ENCODE measurements around the gene VWA3B.

The VWA3B gene

DNA sequence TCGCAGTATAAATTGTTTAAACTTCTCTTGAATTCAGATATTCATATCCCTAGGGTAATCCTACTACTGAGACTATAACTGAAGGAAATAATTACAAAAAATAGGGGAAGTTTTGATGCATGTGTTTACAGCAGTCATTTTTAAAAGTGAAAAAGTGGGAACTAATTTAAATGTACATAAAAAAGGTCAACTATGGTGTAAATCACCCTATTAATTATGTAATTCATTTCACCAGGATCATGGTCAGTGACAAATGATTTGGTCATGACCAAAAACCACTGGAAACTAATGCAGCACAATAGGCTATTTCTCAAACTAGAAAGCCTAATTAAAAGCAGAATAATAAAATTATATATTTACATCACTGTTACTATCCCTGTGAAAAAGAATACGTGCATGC, 254.3 kb downstream of the VWA3B start:
- no peak for DNase-seq (ENCODE audit: low read depth)

GRCh38 chr2:98343285-98343684, 256.3 kb downstream of the VWA3B start:
- DNase-seq (ENCODE audit: low read depth): no peak

- DNase-seq (ENCODE audit: low read depth): no peak
Observed at GRCh38 chr2:98346311-98347236, 259.6 kb downstream of the VWA3B start, which contains the start of gene CNGA3. TSS of gene CNGA3 (plus strand) at chr2:98346456. CDS start at chr2:98369976, 23,520 bp downstream.

DNA sequence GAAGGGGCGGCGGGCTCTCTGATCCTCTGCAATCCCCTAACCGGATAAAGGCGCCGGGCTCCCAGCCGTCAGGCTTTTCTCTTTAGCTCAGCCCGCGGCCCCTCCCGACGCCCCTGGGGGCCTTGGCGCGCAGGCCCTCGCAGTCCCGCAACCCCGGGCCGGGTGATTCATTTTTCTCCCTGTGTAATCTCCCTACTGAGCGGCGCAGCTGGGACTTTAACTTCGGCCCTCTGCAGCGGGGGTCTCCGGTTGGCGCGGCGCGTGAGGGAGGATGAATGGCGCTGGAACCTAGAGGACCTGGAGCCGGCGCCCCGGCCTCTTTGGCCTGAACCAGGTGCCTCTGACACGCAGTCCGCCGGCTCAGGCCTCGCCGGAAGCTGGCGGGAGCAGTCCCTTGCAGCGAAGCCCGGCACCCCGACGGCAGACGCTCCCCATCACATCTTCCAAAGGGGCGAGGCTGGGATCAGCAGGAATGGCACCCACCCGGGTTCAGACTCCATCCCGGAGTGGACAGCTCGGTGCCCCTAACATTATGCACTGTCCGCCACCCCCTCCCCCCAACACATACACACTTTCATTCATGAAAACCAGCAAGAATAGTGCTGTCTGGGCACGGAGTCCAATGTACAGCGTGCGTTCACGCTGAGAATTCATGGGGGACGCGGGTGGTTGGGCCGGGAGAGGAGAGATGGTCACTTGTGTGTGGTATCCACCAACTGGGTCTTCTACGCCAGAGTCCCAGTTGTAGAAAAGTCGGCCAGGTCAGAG, 260.5 kb downstream of the VWA3B start:
- no peak for DNase-seq (ENCODE audit: low read depth)

DNA sequence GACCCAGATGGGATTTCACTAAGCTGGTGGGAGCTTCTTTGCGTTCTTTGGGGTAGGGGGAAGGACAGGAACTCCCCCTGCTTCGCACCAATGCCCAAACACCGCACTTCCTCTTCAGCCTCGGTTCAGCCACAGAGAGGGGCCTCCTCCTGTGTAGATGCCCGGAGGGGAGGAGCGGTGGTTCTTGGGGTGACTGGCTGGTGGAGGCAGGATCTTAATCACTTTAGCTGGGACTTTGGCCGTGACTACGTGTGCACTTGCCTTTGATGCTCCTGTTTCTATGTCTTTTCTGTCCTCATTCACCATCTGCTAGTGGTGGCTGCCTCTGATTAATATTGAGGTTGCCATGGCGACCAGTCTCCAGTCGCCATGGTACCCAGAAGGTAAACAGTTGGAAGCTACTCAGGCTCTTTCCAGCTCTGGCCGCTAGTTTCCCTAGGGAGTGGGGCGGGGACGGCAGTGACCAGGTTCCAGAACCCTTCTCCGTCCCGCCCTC, 261.1 kb downstream of the VWA3B start:
- DNase-seq (ENCODE audit: low read depth): no peak

DNA sequence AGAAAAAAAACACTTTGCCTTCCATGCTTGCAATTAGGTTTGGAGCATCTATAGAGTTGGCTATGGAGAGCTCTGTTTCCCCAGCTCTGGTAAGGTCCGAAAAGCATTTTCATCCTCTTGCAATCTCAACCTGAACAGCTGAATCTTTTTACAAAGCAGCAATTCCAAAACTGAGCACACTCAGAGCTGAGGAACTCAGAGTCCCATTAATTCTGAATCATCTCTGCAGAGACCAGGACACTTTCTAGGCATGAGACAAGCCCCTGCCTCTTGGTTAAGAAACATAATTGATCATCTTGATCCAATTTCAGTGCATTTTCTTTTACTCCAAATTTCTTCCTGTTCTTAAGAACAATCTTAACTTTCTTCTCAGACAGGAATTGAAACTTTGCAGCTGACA, 263.4 kb downstream of the VWA3B start:
- no peak for DNase-seq (ENCODE audit: low read depth)

- DNase-seq (ENCODE audit: low read depth): no peak
Observed at GRCh38 chr2:98355881-98356280, 268.9 kb downstream of the VWA3B start.

DNA sequence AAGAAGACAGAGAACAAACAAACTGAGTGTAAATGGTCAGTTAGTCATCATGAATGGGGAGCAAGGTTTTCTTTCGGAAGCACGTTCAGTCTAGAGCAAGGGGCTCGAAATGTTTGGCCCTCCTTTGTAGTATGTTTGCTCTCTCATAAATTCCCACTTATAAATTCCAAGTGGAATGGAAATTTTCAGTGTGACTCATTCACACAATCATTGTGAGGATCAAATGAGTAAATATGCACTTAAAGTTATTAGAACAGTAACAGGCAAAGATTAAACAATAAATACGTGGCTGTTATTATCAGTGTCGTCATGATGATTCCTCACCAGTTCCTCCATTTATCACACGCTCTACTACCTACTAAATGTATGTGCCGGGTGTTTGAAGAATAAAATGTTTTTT, 269.8 kb downstream of the VWA3B start:
- no peak for DNase-seq (ENCODE audit: low read depth)

DNA sequence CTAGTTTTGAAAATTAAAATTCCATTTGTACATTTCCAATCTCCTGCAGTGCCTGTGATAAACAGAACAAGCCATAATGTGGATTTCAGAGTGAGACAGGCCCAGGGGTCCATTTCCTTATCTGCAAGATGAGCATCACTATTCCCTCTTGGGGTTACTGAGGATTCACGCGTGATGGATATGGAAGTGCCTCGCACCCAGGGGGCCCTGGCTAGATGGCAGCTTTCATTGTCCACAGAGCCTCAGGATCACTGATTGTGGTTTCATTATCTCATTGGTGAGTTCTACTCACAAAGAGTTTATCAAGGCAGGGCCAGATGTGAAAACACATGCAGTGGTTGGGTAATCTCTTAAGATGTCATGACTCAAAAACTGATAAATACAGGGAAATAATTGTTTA, 270.9 kb downstream of the VWA3B start:
- no peak for DNase-seq (ENCODE audit: low read depth)

- DNase-seq (ENCODE audit: low read depth): no peak
Observed at GRCh38 chr2:98359986-98360385, 273.0 kb downstream of the VWA3B start.

Measured in stimulated activated CD4-positive, alpha-beta T cell treated with anti-CD3 and anti-CD28 coated beads, Interleukin-2, amount 100 ng/mL, for 4 hours (primary cell).